Esophagus squamous epithelium (tissue), 4 donors: Measurements from ENCODE around the gene DAB1.

Source experiments
- POLR2A ChIP-seq, 4 donors: fragments of 450-650 bp; IDR thresholded peaks; one replicate each; pipeline ENCODE4 v1.6.1; 2017; ENCODE audit warnings: antibody characterized with exemption in 4 of 4, mild to moderate bottlenecking in 4 of 4, moderate library complexity in 3 of 4
- TF ChIP-seq, protein P1 (sequence below), 6 experiments: fragments of 450-650 bp in 4 of 6; fragments of 200-600 bp in 2 of 6; sonication (generic) in 2 of 6; IDR thresholded peaks; one replicate each; pipeline ENCODE4 v1.5.1; 2016 to 2019; ENCODE audit warnings: antibody characterized with exemption in 6 of 6, mild to moderate bottlenecking in 4 of 6, moderate library complexity in 4 of 6

DNA sequence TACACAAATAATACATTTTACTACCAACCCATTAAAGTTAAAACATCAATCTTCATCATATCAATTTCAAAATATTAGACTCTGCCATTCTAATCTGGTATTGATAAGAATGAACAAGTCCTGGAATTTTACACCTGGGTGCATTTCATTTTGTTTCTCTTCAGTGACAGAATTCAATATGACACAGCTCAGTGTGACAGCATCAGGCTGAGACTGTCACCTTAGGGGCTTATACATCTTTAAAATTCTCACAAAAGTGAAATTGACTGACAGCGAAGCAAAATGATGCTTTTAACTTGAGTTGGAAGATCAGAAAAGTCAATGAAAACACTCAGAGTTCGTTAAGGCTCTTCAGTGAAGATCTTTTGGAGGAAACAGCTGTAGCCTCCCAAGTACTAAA is 213.0 kb downstream of the DAB1 start:
- TF ChIP-seq, protein P1, sequence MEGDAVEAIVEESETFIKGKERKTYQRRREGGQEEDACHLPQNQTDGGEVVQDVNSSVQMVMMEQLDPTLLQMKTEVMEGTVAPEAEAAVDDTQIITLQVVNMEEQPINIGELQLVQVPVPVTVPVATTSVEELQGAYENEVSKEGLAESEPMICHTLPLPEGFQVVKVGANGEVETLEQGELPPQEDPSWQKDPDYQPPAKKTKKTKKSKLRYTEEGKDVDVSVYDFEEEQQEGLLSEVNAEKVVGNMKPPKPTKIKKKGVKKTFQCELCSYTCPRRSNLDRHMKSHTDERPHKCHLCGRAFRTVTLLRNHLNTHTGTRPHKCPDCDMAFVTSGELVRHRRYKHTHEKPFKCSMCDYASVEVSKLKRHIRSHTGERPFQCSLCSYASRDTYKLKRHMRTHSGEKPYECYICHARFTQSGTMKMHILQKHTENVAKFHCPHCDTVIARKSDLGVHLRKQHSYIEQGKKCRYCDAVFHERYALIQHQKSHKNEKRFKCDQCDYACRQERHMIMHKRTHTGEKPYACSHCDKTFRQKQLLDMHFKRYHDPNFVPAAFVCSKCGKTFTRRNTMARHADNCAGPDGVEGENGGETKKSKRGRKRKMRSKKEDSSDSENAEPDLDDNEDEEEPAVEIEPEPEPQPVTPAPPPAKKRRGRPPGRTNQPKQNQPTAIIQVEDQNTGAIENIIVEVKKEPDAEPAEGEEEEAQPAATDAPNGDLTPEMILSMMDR (IDR thresholded peaks at IDR 0.05): no peak
- no peak for TF ChIP-seq POLR2A (IDR thresholded peaks at IDR 0.05)
